Endothelial cell of umbilical vein (primary cell): ENCODE data around the gene SLC5A9. TPM values are rescaled to one million over a fixed set of nuclear protein-coding genes. Genes with fewer than 3 reads are reported as not detected.

Experiments
- BruUV-seq: library from RNA; stranded (reverse); fragments of 400-500 nt; replicated peaks from 2 replicates; lab custom pipeline; 2021; lab: Mats Ljungman, UMichigan
- CTCF ChIA-PET: fragments of 300-600, 350-600 bp; sonication (Branson Sonifier 250); formaldehyde crosslinking; loops from one replicate; lab custom pipeline; 2021; ENCODE audit warnings: antibody characterized with exemption, inconsistent platforms; lab: Charles Lee
- POLR2A ChIA-PET: fragments of 300-600, 350-600 bp; sonication (Branson Sonifier 250); formaldehyde crosslinking; loops from one replicate; lab custom pipeline; 2021; ENCODE audit warnings: antibody characterized with exemption, inconsistent platforms; lab: Charles Lee
- DNase-seq: peaks from one replicate; pipeline ENCODE4 v3.0.0-alpha.2; 2011; ENCODE audit warnings: low read depth, low spot score
- FAIRE-seq: peaks from 2 replicates; lab custom pipeline; 2011; peaks lifted over from hg19 to GRCh38; lab: Jason Lieb, UNC
- H2AFZ ChIP-seq: 2 replicates; pipeline ENCODE4 v1.6.0; 2012; ENCODE audit warnings: low read depth, low read length, control low read depth, inconsistent platforms
- H3K27ac ChIP-seq: 2 replicates; pipeline ENCODE4 v1.5.1; 2011; ENCODE audit warnings: low read depth, mild to moderate bottlenecking, control low read depth, low read length, moderate library complexity; ENCODE audit not compliant: insufficient read depth
- H3K27me3 ChIP-seq, 2 experiments: 2 replicates each; pipeline versions ENCODE4 v1.6.0 to v1.6.1; 2011; ENCODE audit warnings: low read length in 2 of 2, mixed read lengths in 1 of 2; ENCODE audit not compliant: control insufficient read depth in 2 of 2, insufficient read depth in 2 of 2
- H3K36me3 ChIP-seq, 2 experiments: 2 replicates in 1 of 2; 3 replicates in 1 of 2; pipeline ENCODE4 v1.5.1; 2011; ENCODE audit warnings: low read length in 2 of 2, mild to moderate bottlenecking in 1 of 2, moderate library complexity in 1 of 2; ENCODE audit not compliant: control insufficient read depth in 2 of 2, insufficient read depth in 2 of 2; ENCODE audit errors: extremely low read depth in 1 of 2
- H3K4me1 ChIP-seq: 3 replicates; pipeline ENCODE4 v1.5.1; 2011; ENCODE audit warnings: mild to moderate bottlenecking, low read length; ENCODE audit not compliant: control insufficient read depth, insufficient read depth; ENCODE audit errors: extremely low read depth
- H3K4me2 ChIP-seq: 2 replicates; pipeline ENCODE4 v1.6.1; 2011; ENCODE audit warnings: low read length, control low read depth, mixed read lengths; ENCODE audit not compliant: insufficient read depth
- H3K4me3 ChIP-seq, 3 experiments: fragments of 200-600 bp in 1 of 3; sonication (generic), shearing (Covaris generic) in 1 of 3; replicated peaks in 1 of 3; 2 replicates each; pipeline ENCODE4 v1.5.1; 2011 to 2016; ENCODE audit warnings: control low read depth in 3 of 3, low read length in 3 of 3, mild to moderate bottlenecking in 2 of 3, inconsistent platforms in 1 of 3, low read depth in 1 of 3, moderate library complexity in 1 of 3; ENCODE audit not compliant: insufficient read depth in 1 of 3
- H3K79me2 ChIP-seq: 2 replicates; pipeline ENCODE4 v1.6.0; 2012; ENCODE audit warnings: low read length, inconsistent platforms; ENCODE audit not compliant: control insufficient read depth, insufficient read depth
- H3K9ac ChIP-seq: replicated peaks from 2 replicates; pipeline ENCODE3; 2011; ENCODE audit warnings: low read length, control low read depth; ENCODE audit not compliant: insufficient read depth; ENCODE audit errors: extremely low read depth
- H3K9me1 ChIP-seq: replicated peaks from 3 replicates; pipeline ENCODE4 v1.6.0; 2011; ENCODE audit warnings: mild to moderate bottlenecking, low read length; ENCODE audit not compliant: control insufficient read depth, insufficient read depth; ENCODE audit errors: extremely low read depth
- H3K9me3 ChIP-seq: replicated peaks from 2 replicates; pipeline ENCODE4 v1.5.1; 2012; ENCODE audit warnings: low read length, inconsistent platforms; ENCODE audit not compliant: control insufficient read depth, insufficient read depth
- H4K20me1 ChIP-seq: replicated peaks from 2 replicates; pipeline ENCODE3; 2011; ENCODE audit warnings: mild to moderate bottlenecking, low read length; ENCODE audit not compliant: control insufficient read depth, insufficient read depth; ENCODE audit errors: extremely low read depth
- EZH2 ChIP-seq: IDR thresholded peaks from 2 replicates; pipeline ENCODE4 v1.6.1; 2012; ENCODE audit warnings: borderline replicate concordance, low read depth, mild to moderate bottlenecking, moderate library complexity, low read length, inconsistent platforms; ENCODE audit not compliant: severe bottlenecking
- FOS ChIP-seq: IDR thresholded peaks from 2 replicates; pipeline ENCODE4 v1.6.1; 2011; ENCODE audit warnings: mild to moderate bottlenecking, low read length, moderate library complexity, borderline replicate concordance; ENCODE audit not compliant: insufficient read depth
- GATA2 ChIP-seq: IDR thresholded peaks from 2 replicates; pipeline ENCODE4 v1.7.0; 2011; ENCODE audit warnings: low read depth, mild to moderate bottlenecking, moderate library complexity, mixed read lengths, low read length; ENCODE audit not compliant: insufficient read length, insufficient read depth
- JUN ChIP-seq: IDR thresholded peaks from 2 replicates; pipeline ENCODE4 v1.6.1; 2011; ENCODE audit warnings: borderline replicate concordance, low read depth; ENCODE audit not compliant: insufficient read length, insufficient read depth
- MYC ChIP-seq: IDR thresholded peaks from one replicate; pipeline ENCODE4 v1.6.1; 2011; ENCODE audit warnings: mild to moderate bottlenecking, low read depth, low read length
- POLR2A ChIP-seq: IDR thresholded peaks from 2 replicates; pipeline ENCODE4 v1.6.1; 2012; ENCODE audit warnings: low read depth, mild to moderate bottlenecking, control low read depth, low read length
- POLR2AphosphoS5 ChIP-seq: IDR thresholded peaks from 2 replicates; pipeline ENCODE4 v1.6.1; 2012; ENCODE audit warnings: low read depth, mild to moderate bottlenecking, control low read depth, low read length, moderate library complexity; ENCODE audit not compliant: insufficient read depth
- dilution Hi-C: fragments of 300-500 bp; cut with MboI; formaldehyde crosslinking; loops from one replicate; pipeline ENCODE4 v1.15.0; 2019; ENCODE audit warnings: low sequenced_read_pairs; ENCODE audit not compliant: extremely low pct_ligation_motif_present
- intact Hi-C: fragments of 100-400 bp; cut with micrococcal nuclease; formaldehyde crosslinking; loops from one replicate; pipeline ENCODE4 v1.10.0; 2022
- polyA plus RNA-seq, 4 experiments: library from polyadenylated mRNA; depleted of rRNA in 3 of 4; stranded (reverse) in 3 of 4; unstranded in 1 of 4; fragments of >200 nt; gene quantifications; 2 replicates each; pipeline versions ENCODE4 v1.2.1 to v1.2.3, GENCODE V29; 2011 to 2012; ENCODE audit warnings: missing spikeins in 1 of 4
- total RNA-seq: library from RNA; stranded (reverse); gene quantifications from 2 replicates; pipeline ENCODE4 v1.2.3, GENCODE V29; 2021
- TF ChIP-seq, protein P1 (sequence below), 2 donors: IDR thresholded peaks; 1 replicate in 1 of 2; 2 replicates in 1 of 2; pipeline ENCODE4 v1.5.1; 2011; ENCODE audit warnings: low read length in 2 of 2, mild to moderate bottlenecking in 2 of 2, moderate library complexity in 2 of 2, control low read depth in 1 of 2, inconsistent platforms in 1 of 2, low read depth in 1 of 2; ENCODE audit not compliant: insufficient read depth in 1 of 2; ENCODE audit errors: extremely low read depth in 1 of 2
- TF ChIP-seq, protein P2 (sequence below): IDR thresholded peaks from 2 replicates; pipeline ENCODE4 v1.6.1; 2011; ENCODE audit not compliant: insufficient read depth, insufficient read length

Gene SLC5A9
- total and polyA plus RNA-seq, 2 donors (not counting 3 experiments of a cell fraction or from before 2014, with no cell fraction given) = not detected

DNA sequence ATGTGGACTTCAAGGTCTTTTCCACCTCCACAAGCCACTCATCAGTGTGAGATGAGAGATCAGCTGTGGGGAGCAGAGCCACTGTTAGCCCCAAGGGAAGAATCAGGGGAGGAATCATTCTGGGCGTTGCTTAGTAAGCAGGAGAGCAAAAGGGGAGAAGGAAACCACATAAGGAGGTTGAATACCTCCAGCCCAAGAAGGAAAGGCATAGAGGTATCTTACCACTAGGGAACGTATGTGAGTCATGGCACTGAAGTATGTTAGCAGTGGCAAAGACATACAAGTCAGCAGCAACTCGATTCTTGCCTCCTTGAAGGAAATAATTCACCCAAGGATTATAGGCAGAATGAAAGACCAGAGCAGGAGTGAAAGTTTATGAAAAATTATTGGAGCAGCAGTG lies 31.6 kb upstream of the SLC5A9 start:
- no peaks in the 10 kb centered on the region for H3K79me2 ChIP-seq
- no peak for TF ChIP-seq EZH2
- TF ChIP-seq JUN = no peak
- TF ChIP-seq, protein P1, sequence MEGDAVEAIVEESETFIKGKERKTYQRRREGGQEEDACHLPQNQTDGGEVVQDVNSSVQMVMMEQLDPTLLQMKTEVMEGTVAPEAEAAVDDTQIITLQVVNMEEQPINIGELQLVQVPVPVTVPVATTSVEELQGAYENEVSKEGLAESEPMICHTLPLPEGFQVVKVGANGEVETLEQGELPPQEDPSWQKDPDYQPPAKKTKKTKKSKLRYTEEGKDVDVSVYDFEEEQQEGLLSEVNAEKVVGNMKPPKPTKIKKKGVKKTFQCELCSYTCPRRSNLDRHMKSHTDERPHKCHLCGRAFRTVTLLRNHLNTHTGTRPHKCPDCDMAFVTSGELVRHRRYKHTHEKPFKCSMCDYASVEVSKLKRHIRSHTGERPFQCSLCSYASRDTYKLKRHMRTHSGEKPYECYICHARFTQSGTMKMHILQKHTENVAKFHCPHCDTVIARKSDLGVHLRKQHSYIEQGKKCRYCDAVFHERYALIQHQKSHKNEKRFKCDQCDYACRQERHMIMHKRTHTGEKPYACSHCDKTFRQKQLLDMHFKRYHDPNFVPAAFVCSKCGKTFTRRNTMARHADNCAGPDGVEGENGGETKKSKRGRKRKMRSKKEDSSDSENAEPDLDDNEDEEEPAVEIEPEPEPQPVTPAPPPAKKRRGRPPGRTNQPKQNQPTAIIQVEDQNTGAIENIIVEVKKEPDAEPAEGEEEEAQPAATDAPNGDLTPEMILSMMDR (IDR thresholded peaks at IDR 0.05; ENCODE audit: extremely low read depth in 1 of 2, insufficient read depth in 1 of 2, low read depth in 1 of 2, low read length in 2 of 2) = no peak
- TF ChIP-seq, protein P2, sequence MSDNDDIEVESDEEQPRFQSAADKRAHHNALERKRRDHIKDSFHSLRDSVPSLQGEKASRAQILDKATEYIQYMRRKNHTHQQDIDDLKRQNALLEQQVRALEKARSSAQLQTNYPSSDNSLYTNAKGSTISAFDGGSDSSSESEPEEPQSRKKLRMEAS = no peak
- TF ChIP-seq POLR2AphosphoS5 = no peak
- no peak for TF ChIP-seq MYC
- TF ChIP-seq FOS = no peak
- TF ChIP-seq POLR2A = no peak
- TF ChIP-seq GATA2 = no peak
- ChIA-PET POLR2A (no interaction called here), CTCF (no interaction called here)
- no peaks in the 10 kb centered on the region for H3K27me3 ChIP-seq
- no peak overlapping the region for H3K4me2 ChIP-seq
- H3K4me1 ChIP-seq = no peaks in the 10 kb centered on the region
- no peak overlapping the region for H3K4me3 ChIP-seq
- no peaks in the 10 kb centered on the region for H4K20me1 ChIP-seq
- H3K36me3 ChIP-seq = no peaks in the 10 kb centered on the region
- no peak for DNase-seq
- no peak overlapping the region for H3K27ac ChIP-seq
- no peak overlapping the region for H3K9ac ChIP-seq
- FAIRE-seq = no peak
- intact Hi-C loops (no loop called here), dilution Hi-C loops (no loop called here)
- no TSS peak for BruUV-seq
- no peaks in the 10 kb centered on the region for H3K9me1 ChIP-seq
- H3K9me3 ChIP-seq = no peaks in the 10 kb centered on the region
- H2AFZ ChIP-seq = no peak overlapping the region
